K562 (cell line): Measurements from ENCODE around the gene GPX1. TPM values are rescaled to one million over a fixed set of nuclear protein-coding genes. Genes with fewer than 3 reads are reported as not detected.

Experiments
- NEUROD1 ChIP-seq: fragments of 150-350 bp; IDR thresholded peaks from 2 replicates; pipeline ENCODE4 v1.6.1; 2014; ENCODE audit warnings: borderline replicate concordance, low read length, low read depth; ENCODE audit not compliant: partially characterized antibody
- NONO ChIP-seq, 2 experiments: fragments of 200-400 bp in 1 of 2; fragments of 450-650 bp in 1 of 2; formaldehyde crosslinking in 1 of 2; IDR thresholded peaks; 2 replicates each; pipeline ENCODE4 v1.6.1; 2017; ENCODE audit warnings: low read depth in 2 of 2, mild to moderate bottlenecking in 2 of 2, moderate library complexity in 2 of 2, low read length in 1 of 2
- SMAD2 ChIP-seq: fragments of 150-350 bp; IDR thresholded peaks from 2 replicates; pipeline ENCODE4 v1.6.1; 2014; ENCODE audit warnings: low read depth, mild to moderate bottlenecking, low read length
- ZNF143 ChIP-seq: sonication (generic); formaldehyde crosslinking; IDR thresholded peaks from 2 replicates; pipeline ENCODE4 v1.9.0; 2022; ENCODE audit warnings: mild to moderate bottlenecking, missing genetic modification reagents
- polyA plus RNA-seq, 8 experiments: library from polyadenylated mRNA; depleted of rRNA in 4 of 8; stranded (reverse) in 5 of 8; unstranded in 3 of 8; fragments of >200 nt; fragmentation: Nextera tagmentation in 2 of 8; fragmentation: Illumina TruSeq in 1 of 8; extraction: Ambion mirVana in 2 of 8; extraction: Trizol in 1 of 8; gene quantifications; 2 replicates each; pipeline versions ENCODE4 v1.2.1 to v1.2.3, GENCODE V29; 2011 to 2014; ENCODE audit warnings: inconsistent platforms in 1 of 8, missing spikeins in 1 of 8
- total RNA-seq, 7 experiments: library from RNA; depleted of rRNA in 6 of 7; stranded (reverse); fragments of >200 nt in 6 of 7; fragmentation: Illumina TruSeq in 2 of 7; extraction: Trizol in 2 of 7; gene quantifications; 2 replicates each; pipeline versions ENCODE4 v1.2.1 to v1.2.3, GENCODE V29; 2011 to 2021; ENCODE audit warnings: low replicate concordance in 1 of 7
- TF ChIP-seq, protein P1 (sequence below): fragments of 200-800 bp; sonication (Bioruptor generic); IDR thresholded peaks from 2 replicates; pipeline ENCODE4 v1.6.1; 2016; ENCODE audit warnings: missing genetic modification characterization, missing compliant biosample characterization
- TF ChIP-seq, protein P2 (sequence below): fragments of 250-450 bp; sonication (Bioruptor Pico); IDR thresholded peaks from 2 replicates; pipeline ENCODE4 v1.5.1; 2021; ENCODE audit warnings: mild to moderate bottlenecking
- TF ChIP-seq, protein P3 (sequence below), 2 experiments: fragments of 200-800 bp in 1 of 2; sonication (Bioruptor generic) in 1 of 2; sonication (generic) in 1 of 2; formaldehyde crosslinking in 1 of 2; IDR thresholded peaks in 1 of 2; conservative IDR thresholded peaks in 1 of 2; 2 replicates each; pipeline versions ENCODE4 v1.5.0 to v1.6.1; 2016 to 2020; ENCODE audit warnings: missing compliant biosample characterization in 1 of 2, missing genetic modification characterization in 1 of 2, missing genetic modification reagents in 1 of 2
- TF ChIP-seq, protein P4 (sequence below): fragments of 450-650 bp; IDR thresholded peaks from one replicate; pipeline ENCODE4 v1.6.1; 2018; ENCODE audit warnings: mild to moderate bottlenecking, moderate library complexity; ENCODE audit not compliant: partially characterized antibody
- TF ChIP-seq, protein P5 (sequence below): fragments of 450-650 bp; formaldehyde crosslinking; conservative IDR thresholded peaks from 2 replicates; pipeline ENCODE4 v1.4.0; 2022; ENCODE audit warnings: mild to moderate bottlenecking, missing genetic modification characterization
- TF ChIP-seq, protein P6 (sequence below): sonication (generic); formaldehyde crosslinking; IDR thresholded peaks from 2 replicates; pipeline ENCODE4 v1.8.0; 2022; ENCODE audit warnings: mild to moderate bottlenecking, missing genetic modification reagents

GPX1 gene
- total and polyA plus RNA-seq, 9 of the 15 experiments (the other 6 are each of a cell fraction or from before 2014, with no cell fraction given) = 0.08 to 1.3 (median 0.21) TPM; not detected in 5

DNA sequence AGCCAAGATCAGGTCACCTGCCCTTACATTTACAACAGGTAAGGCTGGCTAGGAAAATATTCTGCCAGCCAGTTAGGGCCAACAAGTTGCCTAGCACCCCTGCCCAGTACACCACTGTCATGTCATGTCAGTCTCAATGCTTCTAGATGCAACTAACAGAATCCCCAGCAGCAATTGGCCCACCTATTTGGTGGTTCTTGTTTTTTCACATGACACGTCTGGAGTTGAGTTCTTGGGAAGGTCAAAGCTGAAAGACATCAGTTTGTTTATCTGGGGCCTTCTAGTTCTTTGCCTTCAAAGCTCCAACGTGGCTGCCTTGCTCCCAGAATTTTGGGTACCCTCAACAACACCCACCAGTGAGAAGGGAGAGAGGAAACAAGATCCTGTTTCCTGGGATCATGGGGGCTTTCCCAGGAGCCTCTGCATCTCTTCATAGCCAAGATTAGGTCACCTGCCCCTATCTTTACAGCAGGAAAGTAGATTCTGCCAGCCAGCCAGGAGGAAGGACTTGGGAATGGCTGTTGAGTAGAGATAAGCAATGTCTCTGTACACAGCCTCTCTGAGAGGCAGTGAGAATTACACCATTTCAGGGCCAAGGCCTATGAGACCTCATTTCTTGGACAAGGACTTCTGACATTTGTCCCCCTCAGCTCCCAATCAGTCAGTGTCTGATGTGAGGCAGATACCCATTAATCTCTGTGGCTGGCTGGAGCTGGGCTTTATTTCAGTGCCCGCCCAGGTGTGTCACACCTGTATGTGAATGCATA lies 8.6 kb downstream of the GPX1 start (continued):
- TF ChIP-seq, protein P1, sequence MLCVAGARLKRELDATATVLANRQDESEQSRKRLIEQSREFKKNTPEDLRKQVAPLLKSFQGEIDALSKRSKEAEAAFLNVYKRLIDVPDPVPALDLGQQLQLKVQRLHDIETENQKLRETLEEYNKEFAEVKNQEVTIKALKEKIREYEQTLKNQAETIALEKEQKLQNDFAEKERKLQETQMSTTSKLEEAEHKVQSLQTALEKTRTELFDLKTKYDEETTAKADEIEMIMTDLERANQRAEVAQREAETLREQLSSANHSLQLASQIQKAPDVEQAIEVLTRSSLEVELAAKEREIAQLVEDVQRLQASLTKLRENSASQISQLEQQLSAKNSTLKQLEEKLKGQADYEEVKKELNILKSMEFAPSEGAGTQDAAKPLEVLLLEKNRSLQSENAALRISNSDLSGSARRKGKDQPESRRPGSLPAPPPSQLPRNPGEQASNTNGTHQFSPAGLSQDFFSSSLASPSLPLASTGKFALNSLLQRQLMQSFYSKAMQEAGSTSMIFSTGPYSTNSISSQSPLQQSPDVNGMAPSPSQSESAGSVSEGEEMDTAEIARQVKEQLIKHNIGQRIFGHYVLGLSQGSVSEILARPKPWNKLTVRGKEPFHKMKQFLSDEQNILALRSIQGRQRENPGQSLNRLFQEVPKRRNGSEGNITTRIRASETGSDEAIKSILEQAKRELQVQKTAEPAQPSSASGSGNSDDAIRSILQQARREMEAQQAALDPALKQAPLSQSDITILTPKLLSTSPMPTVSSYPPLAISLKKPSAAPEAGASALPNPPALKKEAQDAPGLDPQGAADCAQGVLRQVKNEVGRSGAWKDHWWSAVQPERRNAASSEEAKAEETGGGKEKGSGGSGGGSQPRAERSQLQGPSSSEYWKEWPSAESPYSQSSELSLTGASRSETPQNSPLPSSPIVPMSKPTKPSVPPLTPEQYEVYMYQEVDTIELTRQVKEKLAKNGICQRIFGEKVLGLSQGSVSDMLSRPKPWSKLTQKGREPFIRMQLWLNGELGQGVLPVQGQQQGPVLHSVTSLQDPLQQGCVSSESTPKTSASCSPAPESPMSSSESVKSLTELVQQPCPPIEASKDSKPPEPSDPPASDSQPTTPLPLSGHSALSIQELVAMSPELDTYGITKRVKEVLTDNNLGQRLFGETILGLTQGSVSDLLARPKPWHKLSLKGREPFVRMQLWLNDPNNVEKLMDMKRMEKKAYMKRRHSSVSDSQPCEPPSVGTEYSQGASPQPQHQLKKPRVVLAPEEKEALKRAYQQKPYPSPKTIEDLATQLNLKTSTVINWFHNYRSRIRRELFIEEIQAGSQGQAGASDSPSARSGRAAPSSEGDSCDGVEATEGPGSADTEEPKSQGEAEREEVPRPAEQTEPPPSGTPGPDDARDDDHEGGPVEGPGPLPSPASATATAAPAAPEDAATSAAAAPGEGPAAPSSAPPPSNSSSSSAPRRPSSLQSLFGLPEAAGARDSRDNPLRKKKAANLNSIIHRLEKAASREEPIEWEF (CRISPR knock-in tag) = 0 out of 2 replicates have a peak, but pooled peaks have one; percentile 45
- TF ChIP-seq SMAD2 (no peak), ZNF143 (peak; percentile 63), NONO (IDR thresholded peaks at IDR 0.05; ENCODE audit: low read depth in 2 of 2, low read length in 1 of 2) (no peak; a peak in 1 of 4 replicates), NEUROD1 (peak; percentile 56)
- TF ChIP-seq, protein P2, sequence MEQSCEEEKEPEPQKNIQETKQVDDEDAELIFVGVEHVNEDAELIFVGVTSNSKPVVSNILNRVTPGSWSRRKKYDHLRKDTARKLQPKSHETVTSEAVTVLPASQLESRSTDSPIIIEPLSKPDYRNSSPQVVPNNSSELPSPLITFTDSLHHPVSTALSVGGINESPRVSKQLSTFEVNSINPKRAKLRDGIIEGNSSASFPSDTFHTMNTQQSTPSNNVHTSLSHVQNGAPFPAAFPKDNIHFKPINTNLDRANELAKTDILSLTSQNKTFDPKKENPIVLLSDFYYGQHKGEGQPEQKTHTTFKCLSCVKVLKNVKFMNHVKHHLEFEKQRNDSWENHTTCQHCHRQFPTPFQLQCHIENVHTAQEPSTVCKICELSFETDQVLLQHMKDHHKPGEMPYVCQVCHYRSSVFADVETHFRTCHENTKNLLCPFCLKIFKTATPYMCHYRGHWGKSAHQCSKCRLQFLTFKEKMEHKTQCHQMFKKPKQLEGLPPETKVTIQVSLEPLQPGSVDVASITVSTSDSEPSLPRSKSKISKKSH (CRISPR knock-in tag) = no peak
- TF ChIP-seq, protein P3, sequence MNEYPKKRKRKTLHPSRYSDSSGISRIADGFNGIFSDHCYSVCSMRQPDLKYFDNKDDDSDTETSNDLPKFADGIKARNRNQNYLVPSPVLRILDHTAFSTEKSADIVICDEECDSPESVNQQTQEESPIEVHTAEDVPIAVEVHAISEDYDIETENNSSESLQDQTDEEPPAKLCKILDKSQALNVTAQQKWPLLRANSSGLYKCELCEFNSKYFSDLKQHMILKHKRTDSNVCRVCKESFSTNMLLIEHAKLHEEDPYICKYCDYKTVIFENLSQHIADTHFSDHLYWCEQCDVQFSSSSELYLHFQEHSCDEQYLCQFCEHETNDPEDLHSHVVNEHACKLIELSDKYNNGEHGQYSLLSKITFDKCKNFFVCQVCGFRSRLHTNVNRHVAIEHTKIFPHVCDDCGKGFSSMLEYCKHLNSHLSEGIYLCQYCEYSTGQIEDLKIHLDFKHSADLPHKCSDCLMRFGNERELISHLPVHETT (CRISPR knock-in tag; conservative IDR thresholded peaks at IDR 0.05 in 1 of 2, IDR thresholded peaks at IDR 0.05 in 1 of 2) = peak in 1 of 2 experiments; percentile 80; a peak in 1 of 4 replicates
- TF ChIP-seq, protein P4, sequence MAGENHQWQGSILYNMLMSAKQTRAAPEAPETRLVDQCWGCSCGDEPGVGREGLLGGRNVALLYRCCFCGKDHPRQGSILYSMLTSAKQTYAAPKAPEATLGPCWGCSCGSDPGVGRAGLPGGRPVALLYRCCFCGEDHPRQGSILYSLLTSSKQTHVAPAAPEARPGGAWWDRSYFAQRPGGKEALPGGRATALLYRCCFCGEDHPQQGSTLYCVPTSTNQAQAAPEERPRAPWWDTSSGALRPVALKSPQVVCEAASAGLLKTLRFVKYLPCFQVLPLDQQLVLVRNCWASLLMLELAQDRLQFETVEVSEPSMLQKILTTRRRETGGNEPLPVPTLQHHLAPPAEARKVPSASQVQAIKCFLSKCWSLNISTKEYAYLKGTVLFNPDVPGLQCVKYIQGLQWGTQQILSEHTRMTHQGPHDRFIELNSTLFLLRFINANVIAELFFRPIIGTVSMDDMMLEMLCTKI = no peak
- TF ChIP-seq, protein P5, sequence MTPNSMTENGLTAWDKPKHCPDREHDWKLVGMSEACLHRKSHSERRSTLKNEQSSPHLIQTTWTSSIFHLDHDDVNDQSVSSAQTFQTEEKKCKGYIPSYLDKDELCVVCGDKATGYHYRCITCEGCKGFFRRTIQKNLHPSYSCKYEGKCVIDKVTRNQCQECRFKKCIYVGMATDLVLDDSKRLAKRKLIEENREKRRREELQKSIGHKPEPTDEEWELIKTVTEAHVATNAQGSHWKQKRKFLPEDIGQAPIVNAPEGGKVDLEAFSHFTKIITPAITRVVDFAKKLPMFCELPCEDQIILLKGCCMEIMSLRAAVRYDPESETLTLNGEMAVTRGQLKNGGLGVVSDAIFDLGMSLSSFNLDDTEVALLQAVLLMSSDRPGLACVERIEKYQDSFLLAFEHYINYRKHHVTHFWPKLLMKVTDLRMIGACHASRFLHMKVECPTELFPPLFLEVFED = no peak
- TF ChIP-seq, protein P6, sequence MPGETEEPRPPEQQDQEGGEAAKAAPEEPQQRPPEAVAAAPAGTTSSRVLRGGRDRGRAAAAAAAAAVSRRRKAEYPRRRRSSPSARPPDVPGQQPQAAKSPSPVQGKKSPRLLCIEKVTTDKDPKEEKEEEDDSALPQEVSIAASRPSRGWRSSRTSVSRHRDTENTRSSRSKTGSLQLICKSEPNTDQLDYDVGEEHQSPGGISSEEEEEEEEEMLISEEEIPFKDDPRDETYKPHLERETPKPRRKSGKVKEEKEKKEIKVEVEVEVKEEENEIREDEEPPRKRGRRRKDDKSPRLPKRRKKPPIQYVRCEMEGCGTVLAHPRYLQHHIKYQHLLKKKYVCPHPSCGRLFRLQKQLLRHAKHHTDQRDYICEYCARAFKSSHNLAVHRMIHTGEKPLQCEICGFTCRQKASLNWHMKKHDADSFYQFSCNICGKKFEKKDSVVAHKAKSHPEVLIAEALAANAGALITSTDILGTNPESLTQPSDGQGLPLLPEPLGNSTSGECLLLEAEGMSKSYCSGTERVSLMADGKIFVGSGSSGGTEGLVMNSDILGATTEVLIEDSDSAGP (CRISPR knock-in tag) = no peak
